Adrenal gland (tissue), 5 donors: ENCODE results near the gene UPP2.

Experiments
- CTCF ChIP-seq, 6 experiments: fragments of 450-650 bp in 4 of 6; fragments of 200-600 bp in 2 of 6; sonication (generic) in 1 of 6; IDR thresholded peaks; 1 replicate in 5 of 6; 2 replicates in 1 of 6; pipeline versions ENCODE4 v1.5.1 to v1.8.0; 2016 to 2021; ENCODE audit warnings: antibody characterized with exemption in 6 of 6, mild to moderate bottlenecking in 2 of 6, moderate library complexity in 1 of 6
- POLR2A ChIP-seq, 2 donors: fragments of 450-650 bp; IDR thresholded peaks; one replicate each; pipeline ENCODE4 v1.6.1; 2017; ENCODE audit warnings: antibody characterized with exemption in 2 of 2, mild to moderate bottlenecking in 2 of 2, moderate library complexity in 1 of 2
- donor health status: DM: no; HTN: no; CAD: no.

- TF ChIP-seq CTCF (IDR thresholded peaks at IDR 0.05) = no peak
- no peak for TF ChIP-seq POLR2A (IDR thresholded peaks at IDR 0.05)
Observed at GRCh38 chr2:158089322-158089721, 12.4 kb upstream of the UPP2 start.
